Measurements from ENCODE around the gene ADSS2.

Gene ADSS2

GRCh38 chr1:244362476-244362875, 89.2 kb downstream of the ADSS2 start:
- no peak for DNase-seq

- DNase-seq, result no peak
These were observed 89.8 kb downstream of the ADSS2 start for GRCh38 chr1:244361764-244362473.
